Measurements from ENCODE around the gene PMF1. TPM values are rescaled to one million over a fixed set of nuclear protein-coding genes. Genes with fewer than 3 reads are reported as not detected.
A peak's percentile ranks its signal among the peaks of the same experiment; 100 is the strongest.
"Not testable (repeated sequence)": the region's sequence is repeated elsewhere in the genome, so short reads cannot be mapped to it uniquely, and the experiment has no call there.

Gene PMF1
- total RNA-seq, 1 experiment from 2014 or later, result 81.0 TPM

GRCh38 chr1:156196445-156196844 is 16.4 kb upstream of the PMF1 start:
- DNase-seq (ENCODE audit: low read depth), result no peak

GRCh38 chr1:156198831-156199349 is 13.9 kb upstream of the PMF1 start:
- DNase-seq (ENCODE audit: low read depth), result no peak

GRCh38 chr1:156200044-156200443 is 12.8 kb upstream of the PMF1 start:
- no peak for DNase-seq (ENCODE audit: low read depth)

GRCh38 chr1:156203331-156203730 is 9.5 kb upstream of the PMF1 start:
- DNase-seq (ENCODE audit: low read depth), result no peak

GRCh38 chr1:156204686-156205085 is 8.1 kb upstream of the PMF1 start:
- no peak for DNase-seq (ENCODE audit: low read depth)

- no peak for DNase-seq (ENCODE audit: low read depth)
Measured at GRCh38 chr1:156211243-156211642, 1.6 kb upstream of the PMF1 start.

GRCh38 chr1:156212130-156212529 is 677 bp upstream of the PMF1 start:
- DNase-seq (ENCODE audit: low read depth), result no peak

- no peak for DNase-seq (ENCODE audit: low read depth)
Measured at GRCh38 chr1:156213644-156213966, 798 bp downstream of the PMF1 start.

- DNase-seq (ENCODE audit: low read depth), result peak; percentile 77
Measured at GRCh38 chr1:156214024-156214748, 1.4 kb downstream of the PMF1 start.

GRCh38 chr1:156216361-156217086 is 3.7 kb downstream of the PMF1 start:
- not testable (repeated sequence) for DNase-seq (ENCODE audit: low read depth)

GRCh38 chr1:156217871-156218270 is 5.1 kb downstream of the PMF1 start:
- DNase-seq (ENCODE audit: low read depth), result no peak

- no peak for DNase-seq (ENCODE audit: low read depth)
Measured at GRCh38 chr1:156220226-156220625, 7.4 kb downstream of the PMF1 start.

- no peak for DNase-seq (ENCODE audit: low read depth)
Measured at GRCh38 chr1:156221986-156222692, 9.3 kb downstream of the PMF1 start.

GRCh38 chr1:156225677-156226014 is 12.8 kb downstream of the PMF1 start:
- no peak for DNase-seq (ENCODE audit: low read depth)

- DNase-seq (ENCODE audit: low read depth), result no peak
Measured at GRCh38 chr1:156226116-156226538, 13.3 kb downstream of the PMF1 start.

GRCh38 chr1:156226782-156227181 is 14.0 kb downstream of the PMF1 start:
- no peak for DNase-seq (ENCODE audit: low read depth)

- no peak for DNase-seq (ENCODE audit: low read depth)
Measured at GRCh38 chr1:156228501-156228900, 15.7 kb downstream of the PMF1 start.

GRCh38 chr1:156229809-156230472 is 17.1 kb downstream of the PMF1 start:
- DNase-seq (ENCODE audit: low read depth), result no peak

GRCh38 chr1:156230473-156230837 is 17.6 kb downstream of the PMF1 start:
- DNase-seq (ENCODE audit: low read depth), result no peak

GRCh38 chr1:156232201-156232894 is 19.5 kb downstream of the PMF1 start:
- no peak for DNase-seq (ENCODE audit: low read depth)

GRCh38 chr1:156233426-156234127 is 20.8 kb downstream of the PMF1 start:
- peak; percentile 73 for DNase-seq (ENCODE audit: low read depth)

Measured in RPMI7951 (cell line).